ENCODE results near the gene CHRNB2. TPM values are rescaled to one million over a fixed set of nuclear protein-coding genes. Genes with fewer than 3 reads are reported as not detected.

The CHRNB2 gene
- total and polyA plus RNA-seq, 11 donors = 0.03 to 0.14 (median 0.05) TPM; not detected in 7

DNA sequence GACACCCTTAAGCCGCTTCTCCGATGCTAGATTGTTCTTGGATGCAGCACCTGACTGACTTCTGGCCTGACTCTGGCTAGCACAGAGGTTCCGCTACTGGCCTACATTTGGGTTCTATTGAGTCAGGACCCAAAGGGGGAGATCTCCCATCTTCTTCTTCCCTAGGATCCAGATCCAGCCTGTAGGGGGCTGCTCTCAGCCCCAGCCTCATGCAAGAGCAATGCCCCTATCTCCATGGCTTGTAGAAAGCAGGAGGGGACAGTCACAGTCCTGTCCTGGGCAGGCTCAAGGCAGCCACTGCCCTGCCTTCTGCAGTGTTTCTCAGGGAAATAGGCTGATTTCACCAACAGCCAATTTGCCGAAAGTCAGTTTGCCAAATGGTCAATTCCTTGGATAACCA is 46.7 kb downstream of the CHRNB2 start:
- Histone ChIP-seq H3K4me3 (no peak overlapping the region), H3K36me3 (peaks cover 0 to 11% (median 0%) of the 10 kb centered on the region in 9 donors), H3K27me3 (no peaks in the 10 kb centered on the region), H3K9me3 (no peaks in the 10 kb centered on the region), H3K27ac (no peak overlapping the region), H3K4me1 (peaks cover 0 to 39% (median 14%) of the 10 kb centered on the region in 12 donors)
- ATAC-seq (no peak), DNase-seq (no peak)
- 96 to 100% (median 97%) methylated on average over 3 to 4 of the region's 4 CpGs for WGBS, 4 donors
- intact Hi-C loops (cut with DNase I) = no loop called here
- TF ChIP-seq CTCF (IDR thresholded peaks at IDR 0.05) = no peak
- TF ChIP-seq POLR2A (IDR thresholded peaks at IDR 0.05) = no peak

GRCh38 chr1:154614901-154615300 is 47.3 kb downstream of the CHRNB2 start:
- H3K27me3 ChIP-seq = no peaks in the 10 kb centered on the region
- H3K4me1 ChIP-seq = peaks cover 0 to 38% (median 12%) of the 10 kb centered on the region in 12 donors
- 76 to 86% (median 82%) methylated on average over 6 of the region's 6 CpGs for WGBS, 4 donors
- DNase-seq (no peak), ATAC-seq (no peak)
- TF ChIP-seq CTCF (IDR thresholded peaks at IDR 0.05) = no peak
- TF ChIP-seq POLR2A (IDR thresholded peaks at IDR 0.05) = no peak
- peaks cover 0 to 17% (median 0%) of the 10 kb centered on the region in 9 donors for H3K36me3 ChIP-seq
- intact Hi-C loops (cut with DNase I) = no loop called here
- H3K27ac ChIP-seq = no peak overlapping the region
- no peaks in the 10 kb centered on the region for H3K9me3 ChIP-seq
- H3K4me3 ChIP-seq = no peak overlapping the region

DNA sequence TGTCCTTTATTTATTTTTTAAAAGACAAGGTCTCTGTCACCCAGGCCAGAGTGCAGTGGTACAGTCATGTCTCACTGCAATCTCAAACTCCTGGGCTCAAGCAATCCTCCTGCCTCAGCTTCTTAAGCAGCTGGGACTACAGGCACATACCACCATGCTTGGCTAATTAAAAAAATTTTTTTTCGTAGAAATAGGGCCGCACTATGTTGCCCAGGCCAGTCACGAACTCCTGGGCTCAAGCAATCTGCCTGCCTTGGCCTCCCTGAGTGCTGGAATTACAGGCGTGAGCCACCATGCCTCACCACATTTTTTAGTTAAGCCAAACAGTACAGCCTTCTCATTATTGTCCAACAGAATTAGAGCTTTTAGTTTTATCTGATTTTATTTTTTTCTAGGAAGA is 47.8 kb downstream of the CHRNB2 start:
- peaks cover 0 to 17% (median 0%) of the 10 kb centered on the region in 9 donors for H3K36me3 ChIP-seq
- intact Hi-C loops (cut with DNase I) = no loop called here
- H3K4me1 ChIP-seq = peaks cover 0 to 36% (median 12%) of the 10 kb centered on the region in 12 donors
- 91 to 94% (median 94%) methylated on average over 4 of the region's 4 CpGs for WGBS, 4 donors
- no peaks in the 10 kb centered on the region for H3K27me3 ChIP-seq
- H3K4me3 ChIP-seq = no peak overlapping the region
- no peak for ATAC-seq
- no peak overlapping the region for H3K27ac ChIP-seq
- no peaks in the 10 kb centered on the region for H3K9me3 ChIP-seq
- TF ChIP-seq POLR2A (IDR thresholded peaks at IDR 0.05) (no peak), CTCF (IDR thresholded peaks at IDR 0.05) (no peak)
- DNase-seq = no peak

- ATAC-seq (peak; percentile 24 to 87 (median 62)), DNase-seq (peak in 1 of 5 donors; percentile 47)
Measured at GRCh38 chr1:154616659-154617345, 49.2 kb downstream of the CHRNB2 start.

More at GRCh38 chr1:154616659-154617345, 49.2 kb downstream of the CHRNB2 start:
- Histone ChIP-seq H3K27me3 (no peaks in the 10 kb centered on the region), H3K4me1 (peaks cover 0 to 38% (median 23%) of the 10 kb centered on the region in 12 donors), H3K9me3 (no peaks in the 10 kb centered on the region), H3K27ac (peak overlapping the region in 1 of 12 donors; percentile 3), H3K4me3 (no peak overlapping the region), H3K36me3 (peaks cover 0 to 20% (median 0%) of the 10 kb centered on the region in 9 donors)
- WGBS, 4 donors = 70 to 77% (median 71%) methylated on average over 5 of the region's 5 CpGs
- intact Hi-C loops (cut with DNase I) = no loop called here
- no peak for TF ChIP-seq CTCF (IDR thresholded peaks at IDR 0.05)
- no peak for TF ChIP-seq POLR2A (IDR thresholded peaks at IDR 0.05)
